ENCODE data around the gene SSU72.

SSU72 gene

DNA sequence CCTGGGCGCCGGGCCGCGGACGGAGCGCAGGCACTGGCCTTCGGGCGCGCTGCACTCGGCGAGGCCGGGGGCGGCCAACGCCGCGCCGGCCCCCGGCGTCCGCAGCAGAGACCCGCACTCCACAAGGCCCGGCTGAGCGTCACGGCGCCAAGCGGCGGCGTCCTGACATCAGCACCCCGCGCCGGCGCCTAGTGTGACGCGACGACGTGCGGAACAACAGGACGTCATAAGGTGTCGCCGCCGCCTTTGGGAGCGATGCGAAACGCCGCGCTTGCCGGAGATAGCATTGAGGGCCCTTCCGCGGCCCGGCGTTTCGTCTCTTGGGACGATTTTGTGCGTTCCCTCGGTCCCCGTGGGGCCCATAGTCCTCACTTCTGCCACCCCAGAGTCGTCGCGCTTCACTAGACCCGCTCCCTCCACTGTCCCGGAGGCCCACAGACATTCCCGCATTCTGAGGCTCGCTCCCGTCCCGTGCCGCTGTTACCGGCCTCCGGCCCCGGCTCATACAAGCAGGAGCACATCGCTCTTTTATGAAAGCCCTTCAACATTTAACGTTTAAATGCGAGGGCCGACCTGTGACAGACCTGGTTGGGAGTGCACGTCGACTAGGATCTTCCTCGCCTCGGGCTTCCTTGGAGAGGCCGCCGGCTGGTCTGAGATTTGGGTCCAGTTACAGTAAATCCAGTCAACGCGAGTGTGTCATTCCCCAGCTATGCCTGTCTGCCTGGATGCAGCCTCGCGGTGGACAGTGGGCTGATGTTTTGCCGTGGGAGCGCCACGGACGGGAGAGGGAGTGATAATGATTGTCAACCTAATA lies at the start of gene SSU72:
Gene SSU72 (minus strand): TSS at position 143 of the 817 bp plus-strand sequence. CDS start 306 bp downstream, outside the sequence.
- peak; percentile 88 for DNase-seq (ENCODE audit: low spot score)

GRCh38 chr1:1623631-1624442 lies 49.2 kb upstream of the SSU72 start:
- no peak for DNase-seq (ENCODE audit: low spot score)

DNA sequence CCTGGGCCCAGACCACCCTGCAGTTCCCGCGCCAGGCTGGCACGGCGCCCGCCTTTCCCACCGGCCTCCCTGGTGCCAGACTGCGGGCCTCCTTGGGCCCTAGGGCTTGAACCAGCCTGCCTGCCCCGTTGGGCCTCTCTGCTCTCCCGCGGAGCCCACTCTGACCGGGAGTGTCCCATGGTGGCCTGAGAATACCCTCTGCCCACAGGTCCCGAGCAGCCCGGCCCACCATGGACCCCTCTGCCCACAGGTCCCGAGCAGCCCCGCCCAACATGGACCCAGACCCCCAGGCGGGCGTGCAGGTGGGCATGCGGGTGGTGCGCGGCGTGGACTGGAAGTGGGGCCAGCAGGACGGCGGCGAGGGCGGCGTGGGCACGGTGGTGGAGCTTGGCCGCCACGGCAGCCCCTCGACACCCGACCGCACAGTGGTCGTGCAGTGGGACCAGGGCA lies 48.5 kb upstream of the SSU72 start:
- DNase-seq (ENCODE audit: low spot score), result no peak

DNA sequence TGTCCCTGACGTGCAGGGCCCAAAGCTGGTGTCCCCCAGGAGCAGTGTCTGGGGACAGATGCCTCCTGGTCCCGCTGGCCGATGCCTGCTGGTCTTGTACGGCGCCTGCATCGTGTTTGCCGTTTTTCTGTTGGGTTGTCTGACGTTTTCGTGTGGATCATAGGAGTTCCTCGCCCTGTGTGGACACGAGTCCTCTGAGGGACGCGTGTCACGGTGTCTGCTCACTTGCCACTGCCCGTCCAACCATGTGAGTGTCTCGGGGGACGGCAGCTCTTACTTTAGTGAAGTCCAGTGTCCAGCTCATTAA lies 48.1 kb upstream of the SSU72 start:
- DNase-seq (ENCODE audit: low spot score), result no peak

GRCh38 chr1:1622010-1622787 lies 47.5 kb upstream of the SSU72 start:
- DNase-seq (ENCODE audit: low spot score), result no peak

DNA sequence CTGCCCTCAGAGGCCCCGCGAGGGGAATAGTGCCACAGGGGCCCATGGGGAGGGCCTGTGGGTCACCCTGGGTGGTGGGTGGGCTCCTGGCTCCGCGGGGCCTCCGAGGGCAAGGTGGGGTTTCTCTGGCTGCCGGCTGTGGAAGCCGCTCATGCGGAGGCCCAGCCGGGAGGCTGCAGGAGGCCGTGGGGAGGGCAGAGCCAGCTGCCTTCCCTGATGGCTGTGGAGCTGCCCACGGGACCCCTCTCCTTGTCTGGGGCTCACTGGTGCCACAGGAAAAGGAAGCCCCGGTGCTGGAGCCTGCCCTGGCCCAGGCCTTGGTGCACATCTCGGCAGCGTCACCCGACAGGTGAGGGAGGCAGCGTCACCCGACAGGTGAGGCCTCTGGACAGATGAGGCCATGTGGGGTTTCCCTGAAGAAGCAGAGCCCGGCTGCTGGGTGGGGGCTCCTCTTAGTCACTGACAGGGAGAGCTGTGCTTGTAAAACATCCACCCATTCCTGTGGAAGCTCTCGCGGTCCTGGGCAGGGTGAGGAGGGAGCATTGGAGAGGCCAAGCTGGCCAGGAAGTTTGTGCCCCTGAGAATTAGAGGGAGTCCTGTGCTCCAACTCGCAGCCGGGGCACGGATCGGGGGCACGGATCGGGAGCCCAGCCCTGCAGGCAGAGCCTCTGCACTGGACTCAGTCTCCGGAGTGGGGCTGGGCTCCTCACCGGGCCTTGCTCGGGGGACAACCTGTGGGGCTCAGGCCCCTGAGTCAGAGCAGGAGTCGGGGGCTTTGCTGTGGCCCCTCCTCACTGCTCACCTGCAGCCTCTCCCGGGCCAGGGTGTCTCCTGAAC lies 46.7 kb upstream of the SSU72 start:
- DNase-seq (ENCODE audit: low spot score), result no peak

- DNase-seq (ENCODE audit: low spot score), result no peak
These were observed 45.9 kb upstream of the SSU72 start for GRCh38 chr1:1620433-1621139.

GRCh38 chr1:1619917-1620361 lies 45.3 kb upstream of the SSU72 start:
- DNase-seq (ENCODE audit: low spot score), result no peak

GRCh38 chr1:1618396-1619068 lies 43.9 kb upstream of the SSU72 start:
- DNase-seq (ENCODE audit: low spot score), result no peak

DNA sequence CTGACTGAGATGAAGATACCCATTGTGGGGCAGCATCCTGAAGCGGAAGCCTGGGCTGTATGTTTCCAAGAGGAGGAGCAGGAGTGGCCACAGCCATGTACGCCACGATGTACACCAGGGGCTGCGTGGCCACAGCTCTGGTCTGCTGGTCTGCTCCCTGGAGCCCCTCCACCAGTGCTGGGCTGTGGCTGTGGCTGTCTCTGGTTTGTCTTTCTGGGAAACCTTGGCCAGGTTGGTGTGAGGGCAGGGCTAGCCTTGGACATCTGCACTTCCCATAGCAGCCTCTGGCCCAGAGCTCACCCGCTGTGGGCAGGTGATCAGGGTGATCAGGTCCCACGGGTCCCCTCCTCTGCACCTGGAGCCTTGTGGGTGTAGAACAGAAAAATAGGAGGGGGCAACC lies 43.3 kb upstream of the SSU72 start:
- DNase-seq (ENCODE audit: low spot score), result no peak

DNA sequence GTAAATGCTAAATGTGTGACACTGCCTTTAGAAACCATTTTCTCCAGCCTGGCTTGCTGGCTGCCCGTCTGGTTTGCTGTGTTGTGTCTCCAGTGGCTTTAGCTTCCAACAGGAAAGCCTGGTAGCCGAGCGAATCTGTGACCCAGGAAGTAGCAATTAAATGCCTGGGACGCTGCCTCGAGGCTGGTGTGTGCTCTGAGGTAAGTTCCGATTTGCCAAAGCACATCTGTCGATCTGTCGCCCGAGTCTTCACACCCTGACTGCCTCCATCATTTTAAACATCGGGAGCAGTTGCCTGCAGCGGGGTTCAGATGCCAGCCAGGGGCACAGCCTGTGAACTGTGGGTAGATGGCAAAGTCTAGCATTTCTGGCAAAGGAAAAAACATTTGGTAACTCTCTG lies 42.9 kb upstream of the SSU72 start:
- no peak for DNase-seq (ENCODE audit: low spot score)

DNA sequence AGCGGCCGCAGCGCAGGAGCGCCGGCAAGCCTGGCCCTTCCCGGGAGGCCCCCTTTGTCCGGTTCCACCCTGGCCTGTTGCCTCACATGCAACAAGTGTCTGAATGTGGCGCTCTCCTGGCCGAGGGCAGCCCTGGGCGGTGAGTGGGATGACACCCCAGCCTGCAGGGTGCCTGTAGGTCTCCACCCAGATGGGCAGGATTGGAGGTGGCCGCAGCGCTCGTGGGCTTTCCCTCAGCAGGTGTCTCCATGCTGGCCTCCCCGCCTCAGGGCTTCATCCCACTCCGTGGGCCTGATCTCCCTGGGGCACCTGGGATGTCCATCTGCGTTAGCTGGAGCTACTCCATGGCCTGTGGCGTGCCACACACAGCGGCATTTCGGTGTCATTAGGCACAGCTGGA lies 42.2 kb upstream of the SSU72 start:
- DNase-seq (ENCODE audit: low spot score), result no peak

DNA sequence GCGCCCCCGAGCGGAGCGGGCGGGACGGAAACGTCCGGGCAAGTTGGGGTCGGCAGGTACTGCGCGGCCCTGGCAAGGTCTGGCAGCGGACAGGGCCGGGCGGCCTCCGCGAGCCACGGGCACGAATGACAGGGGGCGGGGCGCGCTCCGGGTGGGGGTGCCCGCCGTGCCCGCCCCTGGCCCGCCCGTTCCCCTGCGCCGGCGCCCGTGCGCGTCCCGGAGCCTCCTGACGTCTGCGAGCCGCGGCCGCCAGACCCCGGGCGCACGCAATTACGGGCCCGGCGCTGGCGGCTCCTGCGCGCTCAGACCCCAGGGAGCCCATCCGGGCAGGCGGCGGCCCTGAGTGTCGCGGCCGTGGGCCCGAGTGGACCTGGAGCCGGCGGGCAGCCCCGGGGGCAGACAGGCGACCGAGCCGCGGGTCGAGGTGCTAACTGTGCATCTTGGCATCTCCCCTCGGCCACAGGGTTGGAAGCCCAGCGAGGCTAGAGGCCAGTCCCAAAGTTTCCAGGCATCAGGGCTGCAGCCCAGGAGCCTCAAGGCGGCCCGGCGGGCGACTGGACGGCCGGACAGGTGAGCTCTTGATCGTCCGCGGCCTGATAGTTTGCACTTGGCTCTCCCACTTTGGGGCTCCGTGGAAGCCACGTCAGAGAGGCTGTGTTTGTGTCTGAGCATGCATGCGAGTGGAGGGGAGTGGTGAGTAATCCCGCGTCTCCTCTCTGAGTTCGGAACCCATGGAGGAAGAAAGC lies 41.6 kb upstream of the SSU72 start:
- DNase-seq (ENCODE audit: low spot score), result no peak

- DNase-seq (ENCODE audit: low spot score), result peak; percentile 97
These were observed 40.8 kb upstream of the SSU72 start, which contains the start of gene MIB2 for GRCh38 chr1:1615256-1616044. TSS of gene MIB2 (plus strand) at chr1:1615500. CDS start at chr1:1623453, 7,953 bp downstream.

- DNase-seq (ENCODE audit: low spot score), result no peak
These were observed 40.2 kb upstream of the SSU72 start for GRCh38 chr1:1614954-1615255.

DNA sequence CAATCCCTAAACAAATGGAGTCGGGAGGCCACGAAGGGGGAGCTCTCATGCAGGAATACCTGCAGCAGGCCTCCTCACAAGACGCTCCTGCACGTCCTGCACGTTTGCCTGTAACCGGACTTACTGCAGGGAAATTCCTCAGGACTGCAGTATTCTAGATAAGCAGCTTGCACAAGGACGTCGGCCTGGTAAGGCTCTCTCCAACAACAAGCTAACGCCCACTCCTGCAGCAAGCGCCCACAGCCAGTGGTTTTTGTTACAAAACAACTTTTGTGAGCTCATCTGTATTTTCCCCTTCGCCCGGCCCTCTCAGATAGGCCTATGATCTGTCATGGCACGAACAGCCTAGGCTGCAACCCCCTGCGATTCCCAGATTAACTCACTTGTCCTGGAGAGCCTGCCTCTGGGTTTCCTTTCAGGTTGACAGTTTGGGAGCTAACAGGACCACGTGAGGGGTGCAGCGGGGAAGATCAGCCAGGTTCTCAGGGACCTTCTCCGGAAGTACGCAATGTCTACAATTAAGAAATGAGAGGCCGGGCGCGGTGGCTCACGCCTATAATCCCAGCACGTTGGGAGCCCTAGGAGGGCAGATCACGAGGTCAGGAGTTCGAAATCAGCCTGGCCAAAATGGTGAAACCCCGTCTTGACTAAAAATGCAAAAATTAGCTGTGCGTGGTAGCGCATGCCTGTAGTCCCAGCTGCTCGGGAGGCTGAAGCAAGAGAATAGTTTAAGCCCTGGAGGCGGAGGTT lies 39.7 kb upstream of the SSU72 start:
- peak; percentile 32 for DNase-seq (ENCODE audit: low spot score)

DNA sequence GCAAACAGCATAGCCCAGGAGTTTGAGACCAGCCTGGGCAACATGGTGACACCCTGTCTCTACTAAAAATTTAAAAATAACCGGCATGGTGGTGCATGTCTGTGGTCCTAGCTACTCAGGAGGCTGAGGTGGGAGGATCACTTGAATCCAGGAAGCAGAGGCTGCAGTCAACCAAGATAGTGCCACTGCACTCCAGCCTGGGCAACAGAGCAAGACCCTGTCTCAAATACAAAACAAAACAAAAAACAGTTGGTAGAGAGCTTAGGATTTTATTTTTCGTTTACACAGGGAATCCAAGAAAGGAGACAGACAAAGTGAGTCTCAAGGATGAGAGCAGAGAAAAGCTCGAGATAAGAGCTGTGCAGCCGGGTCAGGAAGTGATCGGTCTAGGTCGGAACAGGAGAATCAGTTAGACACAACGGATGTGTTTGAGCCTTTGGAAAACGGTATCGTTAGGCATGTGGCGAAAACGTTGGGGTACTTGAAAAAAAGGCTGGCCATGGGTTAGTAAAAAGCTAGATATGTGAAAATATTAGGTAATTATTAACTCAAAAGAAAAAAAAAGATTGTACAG lies 38.9 kb upstream of the SSU72 start:
- DNase-seq (ENCODE audit: low spot score), result no peak

DNA sequence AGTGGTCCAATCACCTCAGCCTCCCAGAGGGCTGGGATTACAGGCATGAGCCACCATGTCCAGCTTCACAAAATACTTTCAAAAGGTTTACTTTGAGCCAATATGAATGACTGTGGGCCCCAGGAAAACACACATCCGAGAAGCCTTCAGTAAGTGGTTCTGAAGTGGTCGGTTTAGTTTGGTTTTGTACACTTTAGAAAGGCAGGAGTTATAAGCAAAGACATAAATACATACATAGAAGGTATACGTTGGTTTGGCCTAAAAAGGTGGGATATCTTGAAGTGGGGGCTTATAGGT lies 37.4 kb upstream of the SSU72 start:
- no peak for DNase-seq (ENCODE audit: low spot score)
